ENCODE data around the gene NLRP6. TPM values are rescaled to one million over a fixed set of nuclear protein-coding genes. Genes with fewer than 3 reads are reported as not detected.
"Not testable (repeated sequence)": the region's sequence is repeated elsewhere in the genome, so short reads cannot be mapped to it uniquely, and the experiment has no call there.

The NLRP6 gene
- total RNA-seq, 2 donors from 2014 or later: 0.18 to 2.7 TPM

GRCh38 chr11:284105-285020, 6.2 kb downstream of the NLRP6 start:
- TF ChIP-seq CTCF (IDR thresholded peaks at IDR 0.05) (no peak), POLR2A (IDR thresholded peaks at IDR 0.05) (no peak), POLR2AphosphoS5 (IDR thresholded peaks at IDR 0.05) (no peak)
- no peaks in the 10 kb centered on the region for H3K4me1 ChIP-seq (replicated peaks)
- no peak for DNase-seq (ENCODE audit: low spot score)
- no peak overlapping the region for H3K27ac ChIP-seq
- H3K4me3 ChIP-seq: no peak overlapping the region
- no peaks in the 10 kb centered on the region for H3K36me3 ChIP-seq
- 81% methylated on average over 24 of the region's 24 CpGs for WGBS
- peaks cover 27% of the 10 kb centered on the region for H3K27me3 ChIP-seq (replicated peaks; ENCODE audit: insufficient read depth)
- H3K9me3 ChIP-seq: no peaks in the 10 kb centered on the region
- intact Hi-C loops (cut with DNase I): no loop called here

GRCh38 chr11:285021-285893, 7.0 kb downstream of the NLRP6 start:
- no peak overlapping the region for H3K27ac ChIP-seq
- H3K4me3 ChIP-seq: no peak overlapping the region
- H3K4me1 ChIP-seq (replicated peaks): no peaks in the 10 kb centered on the region
- H3K36me3 ChIP-seq: no peaks in the 10 kb centered on the region
- peaks cover 23% of the 10 kb centered on the region for H3K27me3 ChIP-seq (replicated peaks; ENCODE audit: insufficient read depth)
- no peak for TF ChIP-seq CTCF (IDR thresholded peaks at IDR 0.05)
- TF ChIP-seq POLR2A (IDR thresholded peaks at IDR 0.05): no peak
- TF ChIP-seq POLR2AphosphoS5 (IDR thresholded peaks at IDR 0.05): no peak
- 88% methylated on average over 29 of the region's 29 CpGs for WGBS
- no peaks in the 10 kb centered on the region for H3K9me3 ChIP-seq
- intact Hi-C loops (cut with DNase I): no loop called here
- no peak for DNase-seq (ENCODE audit: low spot score)

GRCh38 chr11:285894-286220, 7.7 kb downstream of the NLRP6 start:
- no peaks in the 10 kb centered on the region for H3K4me1 ChIP-seq (replicated peaks)
- H3K9me3 ChIP-seq: no peaks in the 10 kb centered on the region
- DNase-seq (ENCODE audit: low spot score): no peak
- WGBS: 71% methylated on average over 8 of the region's 8 CpGs
- H3K36me3 ChIP-seq: no peaks in the 10 kb centered on the region
- H3K4me3 ChIP-seq: no peak overlapping the region
- no peak for TF ChIP-seq POLR2AphosphoS5 (IDR thresholded peaks at IDR 0.05)
- TF ChIP-seq CTCF (IDR thresholded peaks at IDR 0.05): no peak
- no peak for TF ChIP-seq POLR2A (IDR thresholded peaks at IDR 0.05)
- peaks cover 18% of the 10 kb centered on the region for H3K27me3 ChIP-seq (replicated peaks; ENCODE audit: insufficient read depth)
- intact Hi-C loops (cut with DNase I): no loop called here
- H3K27ac ChIP-seq: no peak overlapping the region

GRCh38 chr11:286977-287820, 9.0 kb downstream of the NLRP6 start:
- DNase-seq (ENCODE audit: low spot score); H3K27ac ChIP-seq; H3K4me3 ChIP-seq; H3K9me3 ChIP-seq; H3K27me3 ChIP-seq (replicated peaks; ENCODE audit: insufficient read depth); H3K4me1 ChIP-seq (replicated peaks); H3K36me3 ChIP-seq; intact Hi-C loops (cut with DNase I): not testable (repeated sequence)
- 73% methylated on average over 27 of the region's 27 CpGs for WGBS
